Fibroblast of skin of scalp (primary cell): ENCODE data around the gene PRRC2A.

ENCODE experiments used
- DNase-seq: peaks from one replicate; pipeline ENCODE4 v3.0.0-alpha.2; 2013

The PRRC2A gene

DNA sequence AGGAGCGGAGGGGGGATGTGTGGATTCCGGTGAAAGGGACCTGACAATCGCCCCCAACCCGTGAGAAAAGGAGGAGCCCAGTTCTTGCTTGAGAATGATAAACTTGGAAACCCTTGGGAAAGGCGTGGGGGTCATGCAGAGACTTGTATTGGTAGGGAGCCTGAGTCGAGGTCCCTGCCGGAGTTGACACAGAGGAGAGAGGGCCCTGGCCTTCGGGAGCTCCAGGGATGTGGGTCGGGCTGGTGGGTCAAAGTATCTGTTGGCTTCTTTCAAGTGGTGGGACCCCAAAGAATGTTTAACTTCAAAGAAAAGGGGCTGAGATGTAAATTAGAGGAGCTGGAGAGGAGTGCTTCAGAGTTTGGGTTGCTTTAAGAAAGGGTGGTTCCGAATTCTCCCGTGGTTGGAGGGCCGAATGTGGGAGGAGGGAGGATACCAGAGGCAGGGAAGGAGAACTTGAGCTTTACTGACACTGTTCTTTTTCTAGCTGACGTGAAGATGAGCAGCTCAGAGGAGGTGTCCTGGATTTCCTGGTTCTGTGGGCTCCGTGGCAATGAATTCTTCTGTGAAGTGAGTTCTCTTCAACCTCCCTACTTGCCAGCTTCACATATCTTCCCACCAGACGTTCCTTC is 45.9 kb downstream of the PRRC2A start:
- no peak for DNase-seq

DNA sequence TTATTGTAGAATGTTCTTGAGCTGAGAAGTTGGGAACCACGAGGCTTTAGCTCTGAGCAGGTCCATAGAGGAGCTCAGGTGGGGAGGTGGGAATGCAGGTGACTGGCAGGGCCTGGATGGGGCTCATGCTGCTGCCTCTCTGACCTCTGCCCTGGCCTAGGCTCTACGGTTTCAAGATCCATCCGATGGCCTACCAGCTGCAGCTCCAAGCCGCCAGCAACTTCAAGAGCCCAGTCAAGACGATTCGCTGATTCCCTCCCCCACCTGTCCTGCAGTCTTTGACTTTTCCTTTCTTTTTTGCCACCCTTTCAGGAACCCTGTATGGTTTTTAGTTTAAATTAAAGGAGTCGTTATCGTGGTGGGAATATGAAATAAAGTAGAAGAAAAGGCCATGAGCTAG is 49.2 kb downstream of the PRRC2A start, which contains the start of gene LY6G5B:
Gene LY6G5B, plus strand, starts transcription at position 301 of the 400 bp plus-strand sequence. CDS start 975 bp downstream, outside the sequence.
- no peak for DNase-seq

DNA sequence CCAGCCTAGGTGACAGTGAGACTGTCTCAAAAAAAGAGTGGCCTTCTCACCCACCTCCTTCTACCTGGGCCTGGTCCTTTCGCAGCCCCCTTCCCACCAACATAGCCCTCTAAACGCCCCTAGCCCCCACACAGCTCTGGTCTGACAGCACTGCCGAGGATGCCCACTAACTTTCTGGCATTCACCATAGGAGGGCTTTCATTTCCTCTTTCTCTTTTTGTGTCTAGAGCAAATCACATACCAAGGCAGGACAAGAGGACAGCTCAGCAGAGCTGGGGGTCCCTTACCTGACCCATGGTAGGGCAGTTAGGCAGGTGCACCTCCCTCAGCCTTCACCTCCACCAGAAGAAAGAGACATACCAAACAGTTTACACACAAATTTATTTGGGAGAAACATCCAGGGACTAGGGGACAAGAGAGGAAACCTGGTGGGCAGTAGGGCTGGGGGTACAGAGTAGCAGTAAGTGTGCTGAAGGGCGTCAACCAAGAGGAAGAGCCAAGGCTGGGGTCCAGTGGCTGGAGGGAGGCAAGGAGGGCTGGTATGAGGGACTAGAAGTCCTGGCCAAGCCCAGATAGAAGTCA is 55.9 kb downstream of the PRRC2A start:
- DNase-seq: no peak

DNA sequence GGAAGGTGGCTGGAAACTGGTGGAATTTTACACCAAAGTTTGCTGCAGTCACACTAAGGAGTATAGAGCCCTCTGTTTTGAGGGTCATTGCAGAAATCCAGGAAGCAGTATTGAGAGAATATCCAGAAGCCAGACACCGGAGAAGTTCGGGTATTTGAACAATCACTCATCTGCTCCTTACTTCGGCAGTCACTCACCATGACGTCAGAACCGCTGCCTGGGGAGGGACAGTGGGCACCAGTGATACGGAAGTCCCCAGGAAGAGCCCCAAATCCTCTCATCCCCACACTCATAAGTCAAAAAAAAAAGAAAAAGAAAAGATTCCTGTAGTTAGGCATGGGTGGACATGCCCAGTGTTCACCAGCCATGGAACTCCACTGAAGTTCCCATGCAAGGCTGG is 56.4 kb downstream of the PRRC2A start:
- no peak for DNase-seq

DNA sequence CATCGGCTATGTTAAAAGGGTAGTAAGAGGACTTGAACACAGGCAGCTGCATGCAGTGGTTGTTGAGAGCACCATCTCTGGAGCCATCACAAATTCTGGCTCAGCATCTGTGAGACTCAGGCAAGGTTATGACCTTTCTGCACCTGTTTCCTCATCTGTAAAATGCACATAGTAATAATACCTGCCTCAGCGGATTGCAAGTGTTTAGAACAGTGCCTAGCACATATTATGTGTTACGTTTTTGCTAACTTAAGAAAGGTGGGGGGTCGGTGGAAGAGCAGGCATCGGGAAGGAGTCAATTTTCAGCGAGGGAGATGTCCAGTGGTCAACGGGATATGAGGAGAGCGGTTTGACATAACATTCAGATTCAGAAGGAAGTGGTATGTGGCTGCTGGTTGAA is 57.4 kb downstream of the PRRC2A start:
- no peak for DNase-seq

DNA sequence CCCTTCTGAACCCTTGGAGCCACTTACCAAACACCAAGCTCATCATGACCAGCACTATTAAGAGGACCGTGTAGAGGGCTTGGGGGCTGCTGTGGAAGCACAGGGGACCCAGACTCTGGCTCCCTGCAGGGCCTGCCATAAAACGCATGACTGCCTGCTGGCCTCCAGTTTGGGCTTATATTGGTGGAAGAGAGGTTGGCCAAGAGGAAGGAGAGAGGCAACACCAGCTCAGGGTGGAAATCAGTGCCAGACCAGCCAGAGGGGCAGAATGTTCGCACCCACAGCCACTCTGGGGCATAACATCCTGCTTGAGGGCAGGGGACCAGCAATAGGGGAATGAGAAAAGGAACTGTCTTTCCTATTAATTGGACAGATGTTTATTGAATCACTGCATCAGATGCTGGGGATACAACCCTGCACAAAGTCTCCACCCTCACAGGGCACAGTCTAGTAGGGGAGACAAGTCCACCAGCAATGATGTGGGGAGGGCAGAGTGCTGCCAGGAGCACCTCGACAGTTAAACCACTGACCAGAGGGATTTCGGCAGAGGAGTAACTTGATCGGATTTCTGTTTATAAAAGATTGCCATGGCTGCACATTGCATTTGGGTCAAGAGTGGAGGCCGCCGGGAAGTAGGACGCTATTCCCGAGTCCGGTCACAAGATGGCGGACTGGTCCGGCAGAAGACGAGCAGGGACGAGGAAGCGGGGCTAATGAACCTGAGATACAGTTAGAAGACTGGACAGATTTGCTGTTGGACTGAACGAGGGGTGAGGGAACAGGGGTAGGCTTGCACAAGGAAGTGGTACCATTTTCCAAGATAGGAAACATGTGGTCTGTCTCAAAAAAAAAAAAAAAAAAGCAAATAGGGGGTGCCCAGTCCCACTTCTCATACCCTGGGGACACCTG is 60.0 kb downstream of the PRRC2A start, which contains the start of gene LY6G5C:
Gene LY6G5C, minus strand, starts transcription at position 842 of the 909 bp plus-strand sequence. Its CDS starts 694 bp downstream, at position 148.
- peak; percentile 83 for DNase-seq

DNA sequence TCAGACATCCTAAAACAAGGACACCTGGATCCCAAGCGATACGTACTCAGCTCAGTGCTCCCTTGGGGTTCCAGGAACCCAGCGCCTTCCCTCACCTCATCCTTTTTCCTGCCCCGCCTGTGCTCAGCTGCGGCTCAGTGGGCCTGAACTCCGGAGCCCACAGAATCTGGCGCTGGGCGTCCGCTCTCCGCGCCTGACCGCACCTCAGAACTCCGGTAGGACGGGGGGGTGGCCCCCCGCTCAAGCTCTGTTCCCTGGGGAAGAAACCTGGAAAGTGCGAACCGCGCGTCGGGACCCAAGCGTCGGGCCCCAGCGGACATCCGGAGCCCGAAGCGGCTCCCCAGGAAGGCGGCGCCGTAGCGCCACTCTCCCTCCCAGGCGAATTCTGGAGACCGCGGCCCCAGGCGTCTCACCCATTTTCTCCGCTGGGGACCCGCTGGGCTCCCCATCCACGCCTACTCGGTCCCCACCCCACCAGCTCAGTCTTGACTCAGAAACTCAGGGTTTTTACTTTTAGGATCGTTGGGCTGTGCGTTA is 60.7 kb downstream of the PRRC2A start:
- peak; percentile 42 for DNase-seq

DNA sequence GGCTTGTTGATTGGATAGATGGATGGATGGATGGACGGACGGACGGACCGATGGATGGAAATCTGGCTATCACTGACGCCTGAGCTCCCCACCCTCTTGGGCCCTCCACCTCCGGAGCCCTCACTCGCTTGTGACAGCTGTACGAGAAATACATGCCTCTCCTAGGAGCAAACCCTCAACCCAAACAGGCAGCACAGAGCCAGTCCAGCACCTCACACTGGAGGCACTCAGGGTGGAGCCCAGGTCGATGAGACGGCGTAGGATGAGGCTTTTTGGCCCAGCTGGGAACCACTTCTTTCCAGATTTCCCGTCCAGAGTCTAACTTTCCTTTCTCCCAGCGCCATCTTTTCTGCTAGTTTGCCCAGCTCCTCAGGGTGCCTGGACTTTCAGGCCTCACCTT is 63.1 kb downstream of the PRRC2A start:
- no peak for DNase-seq

DNA sequence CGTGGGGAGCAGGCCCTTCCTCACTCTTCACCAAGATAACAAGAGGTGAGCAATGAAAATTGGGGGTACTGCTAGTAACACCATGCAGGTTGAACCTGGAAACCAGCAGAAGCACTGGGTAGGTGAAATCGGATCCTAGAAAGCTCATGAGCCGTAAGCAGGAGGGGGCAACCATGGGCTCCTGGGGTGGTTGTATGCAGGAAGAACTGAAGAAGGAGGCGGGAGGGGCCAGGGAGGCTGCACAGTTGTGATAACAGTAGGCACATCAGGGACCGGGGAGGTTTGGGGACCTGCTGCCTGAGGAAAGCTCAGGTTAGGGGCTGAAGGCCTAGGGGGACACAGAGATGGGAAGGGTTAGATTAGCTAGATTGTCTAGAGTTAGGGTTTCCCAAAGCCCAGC is 66.0 kb downstream of the PRRC2A start:
- DNase-seq: no peak

DNA sequence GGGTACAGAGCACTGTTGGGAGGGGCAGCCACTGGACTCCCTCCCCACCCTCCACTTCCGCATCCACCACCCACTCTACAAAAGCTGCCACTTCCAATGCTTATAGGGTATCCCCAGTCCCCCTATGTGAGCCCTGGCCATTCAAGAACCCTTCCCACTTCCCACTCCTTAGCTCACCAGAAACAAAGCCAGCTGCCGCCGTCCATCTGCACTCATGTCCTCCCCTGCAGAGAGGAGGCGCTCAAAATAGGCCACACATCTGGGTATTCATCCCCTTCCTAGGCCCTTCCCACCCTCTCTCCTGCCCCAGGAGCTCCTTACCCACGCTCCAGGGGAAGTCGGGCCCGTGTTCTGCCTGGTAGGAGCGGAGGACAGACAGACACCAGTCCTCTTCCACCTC is 66.8 kb downstream of the PRRC2A start:
- no peak for DNase-seq
